PC-9 (cell line): ENCODE results near the gene SFSWAP. TPM values are rescaled to one million over a fixed set of nuclear protein-coding genes. Genes with fewer than 3 reads are reported as not detected.

ENCODE experiments used
- BruUV-seq: library from RNA; stranded (reverse); fragments of 400-500 nt; replicated peaks from 2 replicates; lab custom pipeline; 2021; lab: Mats Ljungman, UMichigan
- CTCF ChIA-PET: fragments of 300-600 bp; sonication (Branson Sonifier 250); formaldehyde crosslinking; loops from one replicate; lab custom pipeline; 2022; ENCODE audit warnings: antibody characterized with exemption; lab: Charles Lee
- POLR2A ChIA-PET: fragments of 300-600 bp; sonication (Branson Sonifier 250); formaldehyde crosslinking; loops from one replicate; lab custom pipeline; 2022; ENCODE audit warnings: antibody characterized with exemption; ENCODE audit not compliant: unreplicated experiment; lab: Charles Lee
- DNase-seq, 2 experiments: peaks; one replicate each; pipeline versions ENCODE4 v3.0.0 to v3.0.0-alpha.2; 2015 to 2022; ENCODE audit warnings: mixed read lengths in 1 of 2
- H2AFZ ChIP-seq: fragments of 200-600 bp; sonication (generic); 2 replicates; pipeline ENCODE4 v1.8.1; 2017; ENCODE audit warnings: antibody characterized with exemption
- H3F3A ChIP-seq: fragments of 200-600 bp; sonication (generic); 2 replicates; pipeline ENCODE4 v1.8.1; 2017; ENCODE audit warnings: antibody characterized with exemption, mild to moderate bottlenecking, low read depth; ENCODE audit not compliant: insufficient read depth
- H3K27ac ChIP-seq: fragments of 200-600 bp; sonication (generic); 2 replicates; pipeline ENCODE4 v1.6.1; 2016; ENCODE audit warnings: mixed run types
- H3K27me3 ChIP-seq: fragments of 200-600 bp; sonication (generic); 2 replicates; pipeline ENCODE4 v1.6.1; 2016; ENCODE audit warnings: low read depth, mixed run types; ENCODE audit not compliant: insufficient read depth
- H3K36me3 ChIP-seq: fragments of 200-600 bp; sonication (generic); 2 replicates; pipeline ENCODE4 v1.6.1; 2016; ENCODE audit warnings: low read depth, mixed run types
- H3K4me1 ChIP-seq: fragments of 200-600 bp; sonication (generic); replicated peaks from 2 replicates; pipeline ENCODE4 v1.6.1; 2016; ENCODE audit warnings: mixed run types; ENCODE audit not compliant: insufficient read depth
- H3K4me2 ChIP-seq: fragments of 200-600 bp; sonication (generic); 2 replicates; pipeline ENCODE4 v1.6.1; 2017; ENCODE audit warnings: mixed run types
- H3K4me3 ChIP-seq: fragments of 200-600 bp; sonication (generic); 2 replicates; pipeline ENCODE4 v1.6.1; 2016; ENCODE audit warnings: mixed run types
- H3K79me2 ChIP-seq: fragments of 200-600 bp; sonication (generic); 2 replicates; pipeline ENCODE4 v1.6.1; 2017; ENCODE audit warnings: low read depth, mixed run types
- H3K9me2 ChIP-seq: fragments of 200-600 bp; sonication (generic); 2 replicates; pipeline ENCODE4 v1.8.1; 2017; ENCODE audit warnings: mild to moderate bottlenecking; ENCODE audit not compliant: insufficient read depth
- H3K9me3 ChIP-seq: fragments of 200-600 bp; sonication (generic); 2 replicates; pipeline ENCODE4 v1.8.1; 2016; ENCODE audit warnings: low read depth; ENCODE audit not compliant: insufficient read depth
- H4K20me1 ChIP-seq: fragments of 200-600 bp; sonication (generic); 2 replicates; pipeline ENCODE4 v1.8.1; 2017; ENCODE audit not compliant: insufficient read depth
- CTCF ChIP-seq: fragments of 200-600 bp; sonication (generic); conservative IDR thresholded peaks from 2 replicates; pipeline ENCODE4 v1.6.1; 2017; ENCODE audit warnings: mixed run types, antibody characterized with exemption, mild to moderate bottlenecking, moderate library complexity
- EZH2 ChIP-seq: fragments of 200-600 bp; sonication (generic); IDR thresholded peaks from 2 replicates; pipeline ENCODE4 v1.8.0; 2017; ENCODE audit warnings: antibody characterized with exemption, low read depth
- intact Hi-C: fragments of 100-400 bp; cut with micrococcal nuclease; formaldehyde crosslinking; loops from one replicate; pipeline ENCODE4 v1.10.0; 2022; ENCODE audit not compliant: unreplicated experiment
- total RNA-seq: library from RNA; stranded (reverse); gene quantifications from 2 replicates; pipeline ENCODE4 v1.2.3, GENCODE V29; 2021

SFSWAP gene
- total RNA-seq, 1 experiment from 2014 or later: 40.7 TPM

- Histone ChIP-seq H3K36me3 (peaks cover 38% of the 10 kb centered on the region), H3K9me2 (no peaks in the 10 kb centered on the region), H3K4me1 (no peaks in the 10 kb centered on the region), H3K4me3 (no peak overlapping the region), H3K9me3 (no peaks in the 10 kb centered on the region), H3K27ac (no peak overlapping the region), H3K27me3 (no peaks in the 10 kb centered on the region), H4K20me1 (no peaks in the 10 kb centered on the region; the same call in 1 of the 2 replicates), H3F3A (peaks cover 8% of the 10 kb centered on the region; the same call in 1 of the 2 replicates), H3K4me2 (no peak overlapping the region), H2AFZ (no peak overlapping the region), H3K79me2 (no peaks in the 10 kb centered on the region)
- TF ChIP-seq CTCF: no peak
- DNase-seq: no peak
- CTCF ChIA-PET: no interaction called here
- BruUV-seq: no TSS peak
- intact Hi-C loops: loop anchor here (10.0 kb wide), 1 partner anchor 247 kb away; no protein-coding TSS in a partner anchor
- POLR2A ChIA-PET: no interaction called here
Observed at GRCh38 chr12:131758016-131758739, 47.3 kb downstream of the SFSWAP start.

GRCh38 chr12:131759176-131759575, 48.3 kb downstream of the SFSWAP start:
- TF ChIP-seq CTCF (no peak), EZH2 (no peak)
- Histone ChIP-seq H3K9me3 (no peaks in the 10 kb centered on the region), H3K4me3 (no peak overlapping the region), H3F3A (peaks cover 8% of the 10 kb centered on the region; the same call in 1 of the 2 replicates), H2AFZ (no peak overlapping the region), H3K9me2 (no peaks in the 10 kb centered on the region), H3K4me1 (no peaks in the 10 kb centered on the region), H3K4me2 (no peak overlapping the region), H3K27me3 (no peaks in the 10 kb centered on the region), H3K27ac (no peak overlapping the region), H4K20me1 (no peaks in the 10 kb centered on the region; the same call in 1 of the 2 replicates), H3K79me2 (no peaks in the 10 kb centered on the region), H3K36me3 (peaks cover 36% of the 10 kb centered on the region)
- intact Hi-C loops: loop anchor here (10.0 kb wide), 1 partner anchor 246 kb away; no protein-coding TSS in a partner anchor
- no peak for DNase-seq
- ChIA-PET POLR2A (no interaction called here), CTCF (no interaction called here)
- no TSS peak for BruUV-seq

- peaks cover 4% of the 10 kb centered on the region; the same call in 1 of the 2 replicates for H4K20me1 ChIP-seq
- TF ChIP-seq CTCF (no peak), EZH2 (no peak)
- H3K9me3 ChIP-seq: no peaks in the 10 kb centered on the region
- intact Hi-C loops: no loop called here
- no peak overlapping the region for H3K4me2 ChIP-seq
- POLR2A ChIA-PET: no interaction called here
- no peak overlapping the region for H3K27ac ChIP-seq
- H2AFZ ChIP-seq: no peak overlapping the region
- H3K4me1 ChIP-seq: no peaks in the 10 kb centered on the region
- CTCF ChIA-PET: no interaction called here
- H3K27me3 ChIP-seq: no peaks in the 10 kb centered on the region
- no peaks in the 10 kb centered on the region for H3K79me2 ChIP-seq
- peaks cover 27% of the 10 kb centered on the region; the same call in 1 of the 2 replicates for H3K36me3 ChIP-seq
- no peak for DNase-seq
- no TSS peak for BruUV-seq
- H3K4me3 ChIP-seq: no peak overlapping the region
- H3F3A ChIP-seq: peaks cover 8% of the 10 kb centered on the region; the same call in 1 of the 2 replicates
- no peaks in the 10 kb centered on the region for H3K9me2 ChIP-seq
Observed at GRCh38 chr12:131761638-131762037, 50.7 kb downstream of the SFSWAP start.
